ENCODE measurements around the gene TPK1. TPM values are rescaled to one million over a fixed set of nuclear protein-coding genes. Genes with fewer than 3 reads are reported as not detected.

TPK1 gene
- total and polyA plus RNA-seq, 2 of the 8 experiments (the other 6 are each of a cell fraction or from before 2014, with no cell fraction given): 1.9 to 2.7 TPM

DNA sequence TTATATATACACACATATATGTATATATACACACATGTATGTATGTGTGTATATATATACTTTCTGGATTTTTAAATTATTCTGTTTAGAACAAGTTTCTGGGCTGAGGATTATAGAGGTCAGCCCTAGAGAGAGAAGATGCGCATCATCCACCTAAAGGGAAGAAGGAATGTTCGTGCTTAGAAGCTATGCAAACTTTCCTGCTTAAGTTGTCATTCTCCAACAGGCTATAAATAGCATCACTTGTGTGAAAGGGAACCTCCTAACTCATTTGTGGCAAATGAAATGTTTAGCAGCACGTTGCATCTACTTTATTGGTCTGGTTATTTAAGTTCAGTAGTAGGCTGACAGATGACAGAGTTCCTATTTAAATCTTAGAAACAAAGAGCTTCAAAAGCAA lies 23.9 kb upstream of the TPK1 start (continued):
- TF ChIP-seq, protein P1, sequence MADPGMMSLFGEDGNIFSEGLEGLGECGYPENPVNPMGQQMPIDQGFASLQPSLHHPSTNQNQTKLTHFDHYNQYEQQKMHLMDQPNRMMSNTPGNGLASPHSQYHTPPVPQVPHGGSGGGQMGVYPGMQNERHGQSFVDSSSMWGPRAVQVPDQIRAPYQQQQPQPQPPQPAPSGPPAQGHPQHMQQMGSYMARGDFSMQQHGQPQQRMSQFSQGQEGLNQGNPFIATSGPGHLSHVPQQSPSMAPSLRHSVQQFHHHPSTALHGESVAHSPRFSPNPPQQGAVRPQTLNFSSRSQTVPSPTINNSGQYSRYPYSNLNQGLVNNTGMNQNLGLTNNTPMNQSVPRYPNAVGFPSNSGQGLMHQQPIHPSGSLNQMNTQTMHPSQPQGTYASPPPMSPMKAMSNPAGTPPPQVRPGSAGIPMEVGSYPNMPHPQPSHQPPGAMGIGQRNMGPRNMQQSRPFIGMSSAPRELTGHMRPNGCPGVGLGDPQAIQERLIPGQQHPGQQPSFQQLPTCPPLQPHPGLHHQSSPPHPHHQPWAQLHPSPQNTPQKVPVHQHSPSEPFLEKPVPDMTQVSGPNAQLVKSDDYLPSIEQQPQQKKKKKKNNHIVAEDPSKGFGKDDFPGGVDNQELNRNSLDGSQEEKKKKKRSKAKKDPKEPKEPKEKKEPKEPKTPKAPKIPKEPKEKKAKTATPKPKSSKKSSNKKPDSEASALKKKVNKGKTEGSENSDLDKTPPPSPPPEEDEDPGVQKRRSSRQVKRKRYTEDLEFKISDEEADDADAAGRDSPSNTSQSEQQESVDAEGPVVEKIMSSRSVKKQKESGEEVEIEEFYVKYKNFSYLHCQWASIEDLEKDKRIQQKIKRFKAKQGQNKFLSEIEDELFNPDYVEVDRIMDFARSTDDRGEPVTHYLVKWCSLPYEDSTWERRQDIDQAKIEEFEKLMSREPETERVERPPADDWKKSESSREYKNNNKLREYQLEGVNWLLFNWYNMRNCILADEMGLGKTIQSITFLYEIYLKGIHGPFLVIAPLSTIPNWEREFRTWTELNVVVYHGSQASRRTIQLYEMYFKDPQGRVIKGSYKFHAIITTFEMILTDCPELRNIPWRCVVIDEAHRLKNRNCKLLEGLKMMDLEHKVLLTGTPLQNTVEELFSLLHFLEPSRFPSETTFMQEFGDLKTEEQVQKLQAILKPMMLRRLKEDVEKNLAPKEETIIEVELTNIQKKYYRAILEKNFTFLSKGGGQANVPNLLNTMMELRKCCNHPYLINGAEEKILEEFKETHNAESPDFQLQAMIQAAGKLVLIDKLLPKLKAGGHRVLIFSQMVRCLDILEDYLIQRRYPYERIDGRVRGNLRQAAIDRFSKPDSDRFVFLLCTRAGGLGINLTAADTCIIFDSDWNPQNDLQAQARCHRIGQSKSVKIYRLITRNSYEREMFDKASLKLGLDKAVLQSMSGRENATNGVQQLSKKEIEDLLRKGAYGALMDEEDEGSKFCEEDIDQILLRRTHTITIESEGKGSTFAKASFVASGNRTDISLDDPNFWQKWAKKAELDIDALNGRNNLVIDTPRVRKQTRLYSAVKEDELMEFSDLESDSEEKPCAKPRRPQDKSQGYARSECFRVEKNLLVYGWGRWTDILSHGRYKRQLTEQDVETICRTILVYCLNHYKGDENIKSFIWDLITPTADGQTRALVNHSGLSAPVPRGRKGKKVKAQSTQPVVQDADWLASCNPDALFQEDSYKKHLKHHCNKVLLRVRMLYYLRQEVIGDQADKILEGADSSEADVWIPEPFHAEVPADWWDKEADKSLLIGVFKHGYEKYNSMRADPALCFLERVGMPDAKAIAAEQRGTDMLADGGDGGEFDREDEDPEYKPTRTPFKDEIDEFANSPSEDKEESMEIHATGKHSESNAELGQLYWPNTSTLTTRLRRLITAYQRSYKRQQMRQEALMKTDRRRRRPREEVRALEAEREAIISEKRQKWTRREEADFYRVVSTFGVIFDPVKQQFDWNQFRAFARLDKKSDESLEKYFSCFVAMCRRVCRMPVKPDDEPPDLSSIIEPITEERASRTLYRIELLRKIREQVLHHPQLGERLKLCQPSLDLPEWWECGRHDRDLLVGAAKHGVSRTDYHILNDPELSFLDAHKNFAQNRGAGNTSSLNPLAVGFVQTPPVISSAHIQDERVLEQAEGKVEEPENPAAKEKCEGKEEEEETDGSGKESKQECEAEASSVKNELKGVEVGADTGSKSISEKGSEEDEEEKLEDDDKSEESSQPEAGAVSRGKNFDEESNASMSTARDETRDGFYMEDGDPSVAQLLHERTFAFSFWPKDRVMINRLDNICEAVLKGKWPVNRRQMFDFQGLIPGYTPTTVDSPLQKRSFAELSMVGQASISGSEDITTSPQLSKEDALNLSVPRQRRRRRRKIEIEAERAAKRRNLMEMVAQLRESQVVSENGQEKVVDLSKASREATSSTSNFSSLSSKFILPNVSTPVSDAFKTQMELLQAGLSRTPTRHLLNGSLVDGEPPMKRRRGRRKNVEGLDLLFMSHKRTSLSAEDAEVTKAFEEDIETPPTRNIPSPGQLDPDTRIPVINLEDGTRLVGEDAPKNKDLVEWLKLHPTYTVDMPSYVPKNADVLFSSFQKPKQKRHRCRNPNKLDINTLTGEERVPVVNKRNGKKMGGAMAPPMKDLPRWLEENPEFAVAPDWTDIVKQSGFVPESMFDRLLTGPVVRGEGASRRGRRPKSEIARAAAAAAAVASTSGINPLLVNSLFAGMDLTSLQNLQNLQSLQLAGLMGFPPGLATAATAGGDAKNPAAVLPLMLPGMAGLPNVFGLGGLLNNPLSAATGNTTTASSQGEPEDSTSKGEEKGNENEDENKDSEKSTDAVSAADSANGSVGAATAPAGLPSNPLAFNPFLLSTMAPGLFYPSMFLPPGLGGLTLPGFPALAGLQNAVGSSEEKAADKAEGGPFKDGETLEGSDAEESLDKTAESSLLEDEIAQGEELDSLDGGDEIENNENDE (IDR thresholded peaks at IDR 0.05; ENCODE audit: insufficient replicate concordance, low read length): no peak

All from H1 (cell line).